ENCODE results near the gene IMPA2.

- TF ChIP-seq SIN3A (IDR thresholded peaks at IDR 0.05; ENCODE audit: borderline replicate concordance, insufficient read depth, low read depth, low read length) (no peak), POLR2AphosphoS5 (IDR thresholded peaks at IDR 0.05; ENCODE audit: low read depth, low read length) (no peak), CTCF (IDR thresholded peaks at IDR 0.05) (no peak)
Observed at GRCh38 chr18:11963991-11964484, 17.3 kb upstream of the IMPA2 start.
